HepG2 (cell line): ENCODE measurements around the gene MTMR4. TPM values are rescaled to one million over a fixed set of nuclear protein-coding genes. Genes with fewer than 3 reads are reported as not detected.

ENCODE experiments used
- ATAC-seq: fragments of 200-7000 bp; cut with Tn5 transposase; 3 replicates; pipeline ENCODE4 v1.9.1; 2020; ENCODE audit warnings: mild to moderate bottlenecking, moderate library complexity
- BruUV-seq: library from RNA; stranded (reverse); fragments of 400-500 nt; replicated peaks from 2 replicates; lab custom pipeline; 2021; lab: Mats Ljungman, UMichigan
- CTCF ChIA-PET: fragments of 300-600 bp; formaldehyde crosslinking; extraction: SDS; loops from one replicate; lab custom pipeline; 2021; ENCODE audit warnings: low total read pairs, inconsistent platforms, low intra/inter-chr PET ratio; lab: Yijun Ruan, JAX
- POLR2A ChIA-PET: fragments of 350-600 bp; sonication (Branson Sonifier 250); formaldehyde crosslinking; loops from one replicate; lab custom pipeline; 2020; ENCODE audit warnings: antibody characterized with exemption, inconsistent platforms; lab: Yijun Ruan, JAX
- DNase-seq: peaks from one replicate; pipeline ENCODE4 v3.0.0-alpha.2; 2015; ENCODE audit warnings: low spot score
- FAIRE-seq: peaks from 3 replicates; lab custom pipeline; 2011; peaks lifted over from hg19 to GRCh38; lab: Jason Lieb, UNC
- H2AFZ ChIP-seq: one replicate; pipeline ENCODE4 v1.6.1; 2011; ENCODE audit warnings: low read length, inconsistent platforms
- H3K27ac ChIP-seq: fragments of 300-600 bp; 3 replicates; pipeline ENCODE4 v1.8.0; 2011; ENCODE audit warnings: mixed run types, mild to moderate bottlenecking, mixed read lengths, low read length, inconsistent platforms; ENCODE audit not compliant: insufficient read depth; ENCODE audit errors: extremely low read length
- H3K27me3 ChIP-seq, 2 experiments: fragments of 200-600 bp in 1 of 2; 2 replicates in 1 of 2; 3 replicates in 1 of 2; pipeline versions ENCODE4 v1.6.0 to v1.8.0; 2011; ENCODE audit warnings: low read length in 2 of 2, mild to moderate bottlenecking in 2 of 2, moderate library complexity in 2 of 2, inconsistent platforms in 1 of 2; ENCODE audit not compliant: insufficient read depth in 2 of 2, control insufficient read depth in 1 of 2
- H3K36me3 ChIP-seq, 2 experiments: fragments of 200-600 bp in 1 of 2; replicated peaks in 1 of 2; 2 replicates in 1 of 2; 3 replicates in 1 of 2; pipeline versions ENCODE4 v1.5.1 to v1.8.0; 2011; ENCODE audit warnings: low read length in 2 of 2, inconsistent platforms in 1 of 2; ENCODE audit not compliant: insufficient read depth in 2 of 2, control insufficient read depth in 1 of 2
- H3K4me1 ChIP-seq: 2 replicates; pipeline ENCODE4 v1.5.1; 2012; ENCODE audit warnings: low read length, inconsistent platforms; ENCODE audit not compliant: insufficient read depth
- H3K4me2 ChIP-seq: 2 replicates; pipeline ENCODE4 v1.6.0; 2011; ENCODE audit warnings: low read depth, low read length, inconsistent platforms
- H3K4me3 ChIP-seq, 3 experiments: fragments of 200-600 bp in 1 of 3; sonication (generic), shearing (Covaris generic) in 1 of 3; replicated peaks in 1 of 3; 2 replicates each; pipeline ENCODE4 v1.5.1; 2011 to 2016; ENCODE audit warnings: low read length in 3 of 3, inconsistent platforms in 2 of 3, low read depth in 2 of 3, mild to moderate bottlenecking in 2 of 3, control low read depth in 1 of 3, mixed read lengths in 1 of 3; ENCODE audit not compliant: insufficient read depth in 1 of 3
- H3K79me2 ChIP-seq: one replicate; pipeline ENCODE4 v1.6.1; 2011; ENCODE audit warnings: low read length, inconsistent platforms; ENCODE audit not compliant: insufficient read depth
- H3K9ac ChIP-seq: 2 replicates; pipeline ENCODE4 v1.6.0; 2011; ENCODE audit warnings: mild to moderate bottlenecking, low read depth, low read length, inconsistent platforms; ENCODE audit not compliant: insufficient read depth
- H3K9me3 ChIP-seq: 2 replicates; pipeline ENCODE4 v1.5.1; 2012; ENCODE audit warnings: mild to moderate bottlenecking, low read length
- H4K20me1 ChIP-seq: 2 replicates; pipeline ENCODE4 v1.6.0; 2011; ENCODE audit warnings: inconsistent platforms, mild to moderate bottlenecking, low read length, moderate library complexity; ENCODE audit not compliant: insufficient read depth
- BRD4 ChIP-seq: sonication (generic); formaldehyde crosslinking; IDR thresholded peaks from 2 replicates; pipeline ENCODE4 v1.4.0; 2020; ENCODE audit warnings: missing genetic modification reagents
- CBX1 ChIP-seq: IDR thresholded peaks from one replicate; pipeline ENCODE4 v1.6.1; 2016; ENCODE audit warnings: antibody characterized with exemption, low read depth
- CBX5 ChIP-seq: sonication (generic); formaldehyde crosslinking; IDR thresholded peaks from 2 replicates; pipeline ENCODE4 v1.4.0; 2020; ENCODE audit warnings: missing genetic modification reagents, borderline replicate concordance
- CCAR2 ChIP-seq: fragments of 200-400 bp; formaldehyde crosslinking; optimal IDR thresholded peaks from 2 replicates; pipeline ENCODE3; 2018; ENCODE audit warnings: low read depth, mild to moderate bottlenecking, low read length, moderate library complexity
- HMGA1 ChIP-seq: sonication (generic); formaldehyde crosslinking; conservative IDR thresholded peaks from 2 replicates; pipeline ENCODE4 v1.4.0; 2020; ENCODE audit warnings: missing genetic modification reagents
- NONO ChIP-seq, 2 experiments: fragments of 450-650 bp in 1 of 2; sonication (generic) in 1 of 2; formaldehyde crosslinking in 1 of 2; IDR thresholded peaks in 1 of 2; conservative IDR thresholded peaks in 1 of 2; 2 replicates each; pipeline versions ENCODE4 v1.6.1 to v1.8.0; 2017 to 2022; ENCODE audit warnings: mild to moderate bottlenecking in 1 of 2, missing genetic modification reagents in 1 of 2, moderate library complexity in 1 of 2
- SALL2 ChIP-seq: sonication (generic); formaldehyde crosslinking; IDR thresholded peaks from 2 replicates; pipeline ENCODE4 v1.8.1; 2023; ENCODE audit warnings: mild to moderate bottlenecking, missing genetic modification reagents, inconsistent platforms
- SYNCRIP ChIP-seq: fragments of 200-400 bp; formaldehyde crosslinking; IDR thresholded peaks from 2 replicates; pipeline ENCODE4 v1.6.1; 2018; ENCODE audit warnings: mild to moderate bottlenecking, low read depth, low read length; ENCODE audit not compliant: insufficient read depth
- TEAD3 ChIP-seq: optimal IDR thresholded peaks from 2 replicates; pipeline ENCODE3; 2016; ENCODE audit warnings: borderline replicate concordance
- THAP11 ChIP-seq: IDR thresholded peaks from 2 replicates; pipeline ENCODE4 v1.6.1; 2016; ENCODE audit warnings: missing biosample characterization, missing genetic modification reagents
- ZBTB1 ChIP-seq: sonication (generic); formaldehyde crosslinking; IDR thresholded peaks from 2 replicates; pipeline ENCODE4 v1.4.0; 2020; ENCODE audit warnings: missing genetic modification reagents, borderline replicate concordance
- ZNF292 ChIP-seq: sonication (generic); formaldehyde crosslinking; IDR thresholded peaks from 2 replicates; pipeline ENCODE4 v1.8.1; 2022; ENCODE audit warnings: mild to moderate bottlenecking, low read depth, missing genetic modification reagents, borderline replicate concordance
- ZNF484 ChIP-seq: sonication (generic); formaldehyde crosslinking; IDR thresholded peaks from 2 replicates; pipeline ENCODE4 v1.5.1; 2020; ENCODE audit warnings: mild to moderate bottlenecking, low read depth, missing genetic modification reagents, borderline replicate concordance
- ZNF513 ChIP-seq: sonication (generic); formaldehyde crosslinking; conservative IDR thresholded peaks from 2 replicates; pipeline ENCODE4 v1.5.0; 2020; ENCODE audit warnings: missing genetic modification reagents
- ZNF572 ChIP-seq: sonication (generic); formaldehyde crosslinking; IDR thresholded peaks from 2 replicates; pipeline ENCODE4 v1.5.1; 2020; ENCODE audit warnings: mild to moderate bottlenecking, missing genetic modification reagents
- WGBS: methylation state at CpG from one replicate; pipeline ENCODE4 v1.1.6; 2017; ENCODE audit warnings: low lambda C conversion rate; 5-methylcytosine and 5-hydroxymethylcytosine counted together
- in situ Hi-C: cut with HindIII; loops from 2 replicates; pipeline ENCODE4 v1.10.0; 2017; ENCODE audit warnings: low pct_unique_long_range_greater_than_20kb; ENCODE audit not compliant: extremely low pct_ligation_motif_present
- intact Hi-C: fragments of 100-400 bp; cut with micrococcal nuclease; formaldehyde crosslinking; loops from one replicate; pipeline ENCODE4 v1.10.0; 2022; ENCODE audit not compliant: unreplicated experiment
- polyA plus RNA-seq, 8 experiments: library from polyadenylated mRNA; depleted of rRNA in 3 of 8; stranded (reverse) in 7 of 8; unstranded in 1 of 8; fragments of >200 nt; fragmentation: Illumina TruSeq in 4 of 8; extraction: Trizol in 4 of 8; gene quantifications; 2 replicates each; pipeline versions ENCODE4 v1.2.1 to v1.2.3, GENCODE V29; 2011 to 2016; ENCODE audit warnings: low read depth in 4 of 8, missing spikeins in 1 of 8, mixed read lengths in 1 of 8; ENCODE audit not compliant: insufficient read depth in 1 of 8
- total RNA-seq, 5 experiments: library from RNA; depleted of rRNA; stranded (reverse); fragments of >200 nt; fragmentation: Illumina TruSeq; extraction: Trizol; gene quantifications; 2 replicates each; pipeline ENCODE4 v1.2.3, GENCODE V29; 2016; ENCODE audit warnings: low read depth in 1 of 5
- TF ChIP-seq, protein P1 (sequence below): sonication (generic); formaldehyde crosslinking; IDR thresholded peaks from 2 replicates; pipeline ENCODE4 v1.5.0; 2020; ENCODE audit warnings: mild to moderate bottlenecking, missing genetic modification reagents
- TF ChIP-seq, protein P2 (sequence below): sonication (generic); formaldehyde crosslinking; IDR thresholded peaks from 2 replicates; pipeline ENCODE4 v1.9.0; 2022; ENCODE audit warnings: missing genetic modification reagents, mild to moderate bottlenecking, borderline replicate concordance
- TF ChIP-seq, protein P3 (sequence below): sonication (generic); formaldehyde crosslinking; conservative IDR thresholded peaks from 2 replicates; pipeline ENCODE4 v1.8.0; 2022; ENCODE audit warnings: missing genetic modification reagents

MTMR4 gene
- total and polyA plus RNA-seq, 2 of the 13 experiments (the other 11 are each of a cell fraction or from before 2014, with no cell fraction given): 62.5 to 65.1 TPM

- TF ChIP-seq BRD4 (CRISPR knock-in tag): no peak
- TF ChIP-seq SYNCRIP: no peak
- TF ChIP-seq TEAD3 (CRISPR knock-in tag): no peak
- TF ChIP-seq SALL2 (CRISPR knock-in tag): no peak
- TF ChIP-seq HMGA1: no peak
- no peak for TF ChIP-seq ZBTB1 (CRISPR knock-in tag)
- TF ChIP-seq, all 625 proteins: peak for 0
Observed at GRCh38 chr17:58529275-58529674, 14.8 kb upstream of the MTMR4 start (continued).

DNA sequence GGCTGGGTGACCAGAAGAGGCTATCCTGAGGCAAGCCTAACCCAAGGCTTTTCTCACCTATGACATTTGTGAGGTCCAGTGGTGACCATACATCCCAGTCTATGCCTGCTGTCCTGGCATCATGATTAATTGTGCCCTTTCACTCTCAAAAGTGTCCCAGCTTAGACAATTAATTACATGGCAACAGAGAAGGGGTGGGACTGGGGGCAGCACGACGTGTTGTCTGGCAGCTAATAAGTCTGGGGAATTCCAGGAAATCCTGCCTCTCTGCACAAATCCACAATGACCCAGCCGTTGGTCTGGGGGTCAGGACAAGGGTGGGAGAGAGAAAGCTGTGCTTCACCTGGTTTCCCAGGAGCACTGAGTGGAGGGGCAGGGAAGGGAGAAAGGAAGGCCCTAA, 14.0 kb upstream of the MTMR4 start:
- no peak overlapping the region for H3K9ac ChIP-seq
- ChIA-PET POLR2A (interaction anchor here (2.1 to 3.0 kb wide), 2 partner anchors 10 to 103 kb away, joined by 7 to 9 read pairs; no protein-coding TSS in a partner anchor), CTCF (no interaction called here)
- DNase-seq: no peak
- WGBS: 23% methylated on average over 3 of the region's 3 CpGs
- no peaks in the 10 kb centered on the region for H3K36me3 ChIP-seq
- H3K4me3 ChIP-seq: no peak overlapping the region
- no peak overlapping the region for H2AFZ ChIP-seq
- H3K4me1 ChIP-seq: peaks cover 40% of the 10 kb centered on the region
- H3K27me3 ChIP-seq: peaks cover 9 to 45% of the 10 kb centered on the region in 2 experiments; a peak in 3 of 5 replicates
- no peak for FAIRE-seq
- H3K79me2 ChIP-seq: no peaks in the 10 kb centered on the region
- H3K4me2 ChIP-seq: no peak overlapping the region
- no peak overlapping the region for H3K27ac ChIP-seq
- H4K20me1 ChIP-seq: no peaks in the 10 kb centered on the region
- in situ Hi-C loops: no loop called here
- intact Hi-C loops: no loop called here
- H3K9me3 ChIP-seq: no peaks in the 10 kb centered on the region
- no TSS peak for BruUV-seq
- no peak for ATAC-seq
- TF ChIP-seq NONO (IDR thresholded peaks at IDR 0.05): no peak
- TF ChIP-seq NONO (CRISPR knock-in tag; conservative IDR thresholded peaks at IDR 0.05): no peak
- TF ChIP-seq CBX5 (CRISPR knock-in tag): no peak
- TF ChIP-seq, protein P1, sequence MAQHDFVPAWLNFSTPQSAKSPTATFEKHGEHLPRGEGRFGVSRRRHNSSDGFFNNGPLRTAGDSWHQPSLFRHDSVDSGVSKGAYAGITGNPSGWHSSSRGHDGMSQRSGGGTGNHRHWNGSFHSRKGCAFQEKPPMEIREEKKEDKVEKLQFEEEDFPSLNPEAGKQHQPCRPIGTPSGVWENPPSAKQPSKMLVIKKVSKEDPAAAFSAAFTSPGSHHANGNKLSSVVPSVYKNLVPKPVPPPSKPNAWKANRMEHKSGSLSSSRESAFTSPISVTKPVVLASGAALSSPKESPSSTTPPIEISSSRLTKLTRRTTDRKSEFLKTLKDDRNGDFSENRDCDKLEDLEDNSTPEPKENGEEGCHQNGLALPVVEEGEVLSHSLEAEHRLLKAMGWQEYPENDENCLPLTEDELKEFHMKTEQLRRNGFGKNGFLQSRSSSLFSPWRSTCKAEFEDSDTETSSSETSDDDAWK: no peak
- no peak for TF ChIP-seq THAP11
- no peak for TF ChIP-seq ZNF572 (CRISPR knock-in tag)
- TF ChIP-seq, protein P2, sequence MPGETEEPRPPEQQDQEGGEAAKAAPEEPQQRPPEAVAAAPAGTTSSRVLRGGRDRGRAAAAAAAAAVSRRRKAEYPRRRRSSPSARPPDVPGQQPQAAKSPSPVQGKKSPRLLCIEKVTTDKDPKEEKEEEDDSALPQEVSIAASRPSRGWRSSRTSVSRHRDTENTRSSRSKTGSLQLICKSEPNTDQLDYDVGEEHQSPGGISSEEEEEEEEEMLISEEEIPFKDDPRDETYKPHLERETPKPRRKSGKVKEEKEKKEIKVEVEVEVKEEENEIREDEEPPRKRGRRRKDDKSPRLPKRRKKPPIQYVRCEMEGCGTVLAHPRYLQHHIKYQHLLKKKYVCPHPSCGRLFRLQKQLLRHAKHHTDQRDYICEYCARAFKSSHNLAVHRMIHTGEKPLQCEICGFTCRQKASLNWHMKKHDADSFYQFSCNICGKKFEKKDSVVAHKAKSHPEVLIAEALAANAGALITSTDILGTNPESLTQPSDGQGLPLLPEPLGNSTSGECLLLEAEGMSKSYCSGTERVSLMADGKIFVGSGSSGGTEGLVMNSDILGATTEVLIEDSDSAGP: no peak
- no peak for TF ChIP-seq CBX1
- TF ChIP-seq ZNF513: no peak
- no peak for TF ChIP-seq ZNF484 (CRISPR knock-in tag)
- TF ChIP-seq, protein P3, sequence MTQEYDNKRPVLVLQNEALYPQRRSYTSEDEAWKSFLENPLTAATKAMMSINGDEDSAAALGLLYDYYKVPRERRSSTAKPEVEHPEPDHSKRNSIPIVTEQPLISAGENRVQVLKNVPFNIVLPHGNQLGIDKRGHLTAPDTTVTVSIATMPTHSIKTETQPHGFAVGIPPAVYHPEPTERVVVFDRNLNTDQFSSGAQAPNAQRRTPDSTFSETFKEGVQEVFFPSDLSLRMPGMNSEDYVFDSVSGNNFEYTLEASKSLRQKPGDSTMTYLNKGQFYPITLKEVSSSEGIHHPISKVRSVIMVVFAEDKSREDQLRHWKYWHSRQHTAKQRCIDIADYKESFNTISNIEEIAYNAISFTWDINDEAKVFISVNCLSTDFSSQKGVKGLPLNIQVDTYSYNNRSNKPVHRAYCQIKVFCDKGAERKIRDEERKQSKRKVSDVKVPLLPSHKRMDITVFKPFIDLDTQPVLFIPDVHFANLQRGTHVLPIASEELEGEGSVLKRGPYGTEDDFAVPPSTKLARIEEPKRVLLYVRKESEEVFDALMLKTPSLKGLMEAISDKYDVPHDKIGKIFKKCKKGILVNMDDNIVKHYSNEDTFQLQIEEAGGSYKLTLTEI (CRISPR knock-in tag): no peak
- TF ChIP-seq CCAR2: no peak
- TF ChIP-seq ZNF292 (CRISPR knock-in tag): no peak
- TF ChIP-seq SYNCRIP: no peak
